Measurements from ENCODE around the gene SYPL1.

DNA sequence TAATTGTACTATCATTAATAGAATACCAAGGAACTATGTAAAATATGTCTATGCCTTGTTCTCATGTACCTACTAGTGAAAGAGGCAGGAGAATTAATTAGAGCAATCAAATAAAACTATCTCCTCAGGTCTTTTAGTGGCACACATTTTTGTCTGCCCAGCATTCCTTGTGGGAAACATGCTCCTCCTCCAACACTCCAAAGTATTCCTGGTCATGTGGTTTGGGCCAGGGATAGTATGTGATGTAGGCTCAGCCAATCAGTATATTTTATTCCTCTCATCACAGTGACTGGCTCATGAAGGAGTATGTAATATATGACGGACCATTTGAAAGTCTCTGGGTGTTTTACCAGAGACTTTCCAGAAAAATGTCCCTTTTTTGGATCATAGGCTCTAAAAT, 16.7 kb upstream of the SYPL1 start:
- TF ChIP-seq CTCF (IDR thresholded peaks at IDR 0.05; ENCODE audit: low read depth, low read length) (no peak), POLR2A (IDR thresholded peaks at IDR 0.05; ENCODE audit: extremely low read depth, insufficient read length) (no peak), MYC (IDR thresholded peaks at IDR 0.05; ENCODE audit: low read depth, low read length) (no peak)
